Activated naive CD4-positive, alpha-beta T cell treated with anti-CD3 and anti-CD28 coated beads, Interleukin-2, amount 50 U/mL, for 16 hours (primary cell): Measurements from ENCODE around the gene RALGAPA1.
"Not testable (repeated sequence)": the region's sequence is repeated elsewhere in the genome, so short reads cannot be mapped to it uniquely, and the experiment has no call there.

Source experiments
- DNase-seq: peaks from one replicate; pipeline ENCODE4 v3.0.0-alpha.2; 2020

Gene RALGAPA1

DNA sequence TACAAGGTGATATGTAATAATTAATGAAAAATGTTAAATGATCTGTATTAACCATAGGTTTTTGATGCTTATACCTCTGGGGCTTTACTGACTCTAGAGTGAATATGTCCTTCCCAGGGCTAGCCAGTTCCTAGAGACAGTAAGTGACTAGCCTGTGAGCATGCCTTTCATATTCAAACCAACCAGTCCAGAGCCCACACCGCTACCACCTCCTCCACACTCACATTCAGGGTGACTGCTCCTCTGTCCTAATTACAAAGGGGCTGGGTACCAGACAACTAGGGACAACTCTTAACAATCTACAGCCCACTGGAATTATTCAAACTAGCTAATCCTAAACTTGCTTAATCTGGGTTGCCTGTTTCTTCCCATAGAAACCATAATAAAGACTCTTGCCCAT is 49.0 kb downstream of the RALGAPA1 start:
- no peak for DNase-seq

GRCh38 chr14:35758523-35759129 is 50.5 kb downstream of the RALGAPA1 start:
- DNase-seq = no peak

DNA sequence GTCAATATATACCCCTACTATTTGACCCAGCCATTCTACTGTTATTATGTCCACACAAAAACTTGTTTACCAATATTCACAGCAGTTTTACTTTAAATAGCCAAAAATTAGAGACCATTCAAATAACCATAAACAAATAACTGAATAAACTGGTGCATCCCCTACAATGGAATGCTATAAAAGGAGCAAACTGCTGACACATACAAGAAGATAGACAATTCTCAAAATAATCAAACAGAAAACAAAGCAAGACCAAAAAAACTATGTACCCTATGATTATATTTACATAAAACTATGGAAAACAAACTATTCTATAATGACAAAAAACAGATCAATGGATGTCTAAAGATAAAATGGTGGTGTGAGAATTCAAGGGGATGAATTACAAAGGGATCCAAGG is 54.4 kb downstream of the RALGAPA1 start:
- DNase-seq = no peak

- no peak for DNase-seq
These were observed 56.7 kb downstream of the RALGAPA1 start for GRCh38 chr14:35752380-35752779.

- DNase-seq = no peak
These were observed 58.7 kb downstream of the RALGAPA1 start for GRCh38 chr14:35750202-35750904.

- no peak for DNase-seq
These were observed 61.7 kb downstream of the RALGAPA1 start for GRCh38 chr14:35747379-35747778.

GRCh38 chr14:35742442-35742841 is 66.7 kb downstream of the RALGAPA1 start:
- no peak for DNase-seq

DNA sequence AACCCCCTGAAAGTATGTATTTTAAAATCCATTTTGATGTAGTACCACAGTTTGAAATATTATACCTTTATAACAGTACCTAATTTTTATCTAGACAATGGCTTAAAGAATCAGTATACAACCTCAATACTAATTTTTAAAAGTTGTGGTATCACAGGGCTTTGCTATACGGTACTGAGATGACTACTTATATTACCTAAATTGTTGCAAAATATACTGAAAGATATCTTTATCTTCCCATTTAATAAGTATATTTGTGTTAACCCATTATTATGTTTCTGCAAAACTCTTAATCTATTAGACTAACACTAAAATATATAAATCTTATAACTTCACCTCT is 67.1 kb downstream of the RALGAPA1 start:
- no peak for DNase-seq

DNA sequence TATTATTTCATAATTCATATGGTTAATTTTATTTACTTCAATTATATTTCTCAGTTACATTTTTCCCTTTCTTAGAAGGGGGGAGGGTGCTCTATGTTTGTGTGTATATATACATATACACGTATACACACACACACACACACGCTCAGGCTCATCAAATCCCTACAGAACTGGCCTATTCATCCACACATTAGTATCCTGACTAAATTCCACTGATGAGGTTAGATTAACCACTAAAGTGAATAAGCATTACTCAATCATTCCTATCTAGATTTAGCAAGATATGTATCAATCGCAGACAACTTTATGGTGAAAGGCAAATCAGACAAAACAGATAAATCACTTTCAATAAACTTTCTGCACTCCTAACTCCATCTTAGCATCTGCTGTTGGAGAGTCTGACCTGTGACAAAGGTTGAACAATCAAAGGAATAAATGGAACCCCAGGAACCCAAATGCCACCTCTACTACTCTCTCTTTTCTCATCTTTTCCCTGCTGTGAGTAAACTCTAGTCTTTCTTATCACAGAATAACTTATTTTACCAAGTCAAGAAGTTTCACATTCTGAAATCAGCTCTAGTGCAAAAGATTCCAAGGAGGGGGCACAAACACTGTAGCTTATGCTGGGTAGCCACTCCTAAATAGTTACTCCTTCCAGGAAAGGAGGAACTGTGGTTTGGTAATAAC is 67.6 kb downstream of the RALGAPA1 start:
- no peak for DNase-seq

DNA sequence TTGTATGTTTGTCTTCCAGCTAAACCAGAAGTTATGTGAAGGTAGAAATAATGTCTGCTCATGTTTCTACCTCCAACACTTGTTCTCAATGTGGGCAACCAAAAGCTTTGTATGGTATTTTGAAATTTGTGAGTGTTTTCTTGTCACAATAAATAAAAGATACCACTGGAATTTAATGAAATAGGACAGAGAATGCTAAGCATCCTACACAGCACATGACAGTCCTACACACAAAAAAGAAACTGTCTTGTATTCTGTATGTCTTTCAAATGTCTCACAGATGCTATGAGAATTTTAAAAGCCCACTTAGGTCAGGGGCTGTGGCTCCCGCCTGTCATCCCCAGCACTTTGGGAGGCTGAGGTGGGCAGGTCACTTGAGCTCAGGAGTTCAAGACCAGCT is 68.9 kb downstream of the RALGAPA1 start:
- DNase-seq = no peak

- not testable (repeated sequence) for DNase-seq
These were observed 73.9 kb downstream of the RALGAPA1 start for GRCh38 chr14:35735163-35735562.

- DNase-seq = not testable (repeated sequence)
These were observed 75.6 kb downstream of the RALGAPA1 start for GRCh38 chr14:35733510-35733909.

GRCh38 chr14:35730871-35731270 is 78.2 kb downstream of the RALGAPA1 start:
- no peak for DNase-seq

DNA sequence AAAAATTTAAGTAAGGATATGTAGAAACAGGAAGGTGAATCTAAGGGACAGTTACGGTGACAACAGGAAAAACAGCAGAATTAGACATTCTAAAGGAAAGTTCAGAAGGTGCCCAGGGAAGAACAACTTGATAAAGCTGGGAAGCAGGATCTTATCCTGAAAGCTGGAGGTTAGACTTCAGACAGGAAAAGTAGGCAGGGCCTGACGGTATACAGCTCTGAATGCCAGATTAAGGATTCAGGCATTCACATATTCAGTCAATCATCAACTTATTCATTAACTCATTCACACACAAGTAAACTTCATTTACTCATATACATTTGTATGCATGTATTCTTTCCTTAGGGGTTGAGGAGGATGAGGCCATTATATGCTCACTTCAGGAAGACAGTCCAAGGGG is 81.3 kb downstream of the RALGAPA1 start:
- DNase-seq = no peak

- no peak for DNase-seq
These were observed 83.2 kb downstream of the RALGAPA1 start for GRCh38 chr14:35725930-35726329.

- no peak for DNase-seq
These were observed 94.0 kb downstream of the RALGAPA1 start for GRCh38 chr14:35715079-35715478.

DNA sequence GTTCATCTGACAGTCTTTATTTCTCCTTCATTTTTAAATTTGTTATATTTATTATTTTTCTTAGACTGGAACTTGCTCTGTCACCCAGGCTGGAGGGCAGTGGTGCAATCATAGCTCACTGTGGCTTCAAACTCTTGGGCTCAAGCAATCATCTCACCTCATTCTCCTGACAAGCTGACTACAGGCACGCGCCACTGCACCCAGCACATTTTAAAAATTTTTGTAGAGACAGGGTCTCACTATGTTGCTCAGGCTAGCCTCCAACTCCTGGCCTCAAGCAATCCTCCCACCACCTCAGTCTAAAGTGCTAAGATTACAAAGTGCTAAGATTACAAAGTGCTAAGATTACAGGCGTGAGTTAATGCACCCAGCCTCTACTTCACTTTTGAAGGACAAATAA is 96.6 kb downstream of the RALGAPA1 start:
- no peak for DNase-seq

DNA sequence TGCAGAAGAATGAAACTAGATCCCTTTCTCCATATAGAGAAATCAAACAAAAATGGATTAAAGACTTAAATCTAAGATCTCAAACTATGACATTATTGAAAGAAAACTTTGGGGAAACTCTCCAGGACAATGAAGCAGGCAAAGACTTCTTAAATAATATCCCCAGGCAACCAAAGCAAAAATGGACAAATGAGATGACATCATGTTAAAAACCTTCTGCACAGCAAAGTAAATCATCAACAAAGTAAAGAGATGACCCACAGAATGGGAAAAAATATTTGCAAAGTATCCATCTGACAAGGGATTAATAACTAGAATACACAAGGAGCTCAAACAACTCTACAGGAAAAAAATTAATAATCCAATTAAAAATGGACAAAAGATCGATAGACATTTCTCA is 101.0 kb downstream of the RALGAPA1 start:
- DNase-seq = no peak

DNA sequence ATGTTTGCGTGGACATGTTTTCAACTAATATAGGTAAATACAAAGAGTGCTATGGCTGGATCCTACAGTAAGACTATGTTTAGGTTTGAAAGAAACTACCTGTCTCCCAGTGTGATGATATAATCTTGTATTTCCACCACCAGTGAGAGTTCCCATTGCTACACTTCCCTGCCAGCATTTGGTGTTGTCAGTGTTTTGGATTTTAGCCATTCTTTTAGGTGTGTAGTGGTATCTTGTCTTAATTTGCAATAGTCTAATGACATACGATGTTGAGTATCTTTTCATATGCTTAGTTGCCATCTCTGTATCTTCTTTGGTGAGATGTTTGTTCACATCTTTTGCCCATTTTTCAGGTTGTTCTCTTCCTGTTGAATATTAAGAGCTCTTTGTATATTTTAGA is 103.5 kb downstream of the RALGAPA1 start:
- no peak for DNase-seq

- DNase-seq = no peak
These were observed 104.2 kb downstream of the RALGAPA1 start for GRCh38 chr14:35704793-35705493.

DNA sequence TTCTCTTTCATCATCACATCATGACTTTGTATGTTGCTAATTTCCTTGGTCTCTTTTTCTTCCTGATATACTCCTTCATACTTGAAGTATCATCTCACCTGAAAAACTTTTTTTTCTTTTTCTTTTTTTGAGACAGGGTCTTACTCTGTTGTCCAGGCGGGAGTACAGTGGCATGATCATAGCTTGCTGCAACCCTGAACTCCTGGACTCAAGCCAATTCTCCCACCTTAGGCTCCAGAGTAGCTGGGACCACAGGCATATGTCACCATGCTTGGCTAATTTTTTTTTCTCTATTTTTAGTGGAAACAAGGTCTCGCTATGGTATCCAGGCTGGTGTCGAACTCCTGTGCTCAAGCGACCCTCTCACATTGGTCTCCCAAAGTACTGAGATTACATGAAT is 107.6 kb downstream of the RALGAPA1 start:
- DNase-seq = no peak

DNA sequence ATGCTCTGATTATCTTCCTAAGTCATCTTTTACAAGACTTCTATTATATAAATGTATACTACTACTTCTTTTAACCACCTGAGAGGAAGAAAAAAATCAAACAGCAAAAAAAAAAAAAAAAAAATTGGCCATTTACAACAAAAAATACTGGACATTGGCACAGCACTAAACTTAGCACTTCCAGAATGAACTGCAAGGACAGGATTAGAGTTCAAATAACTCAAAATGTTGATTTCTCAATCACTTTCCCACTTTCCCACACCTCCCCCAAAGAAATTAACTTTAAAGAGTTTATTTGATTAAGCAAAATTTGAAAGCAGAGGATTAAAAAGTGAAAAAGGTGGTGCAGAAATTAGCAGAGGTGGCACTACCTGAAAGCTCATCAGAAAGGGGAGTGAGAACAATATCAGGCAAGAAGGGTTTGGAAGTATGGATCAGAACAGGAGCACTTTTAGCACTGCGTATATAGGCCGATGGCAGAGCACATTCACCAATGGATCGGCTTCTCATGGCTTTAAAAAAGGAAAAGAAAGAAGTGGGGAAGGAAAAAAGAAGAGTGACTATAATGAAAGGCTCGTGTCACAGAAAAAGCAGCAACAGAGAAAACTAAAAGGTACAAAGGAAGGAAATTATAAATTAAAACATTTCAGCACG is 109.2 kb downstream of the RALGAPA1 start:
- no peak for DNase-seq

DNA sequence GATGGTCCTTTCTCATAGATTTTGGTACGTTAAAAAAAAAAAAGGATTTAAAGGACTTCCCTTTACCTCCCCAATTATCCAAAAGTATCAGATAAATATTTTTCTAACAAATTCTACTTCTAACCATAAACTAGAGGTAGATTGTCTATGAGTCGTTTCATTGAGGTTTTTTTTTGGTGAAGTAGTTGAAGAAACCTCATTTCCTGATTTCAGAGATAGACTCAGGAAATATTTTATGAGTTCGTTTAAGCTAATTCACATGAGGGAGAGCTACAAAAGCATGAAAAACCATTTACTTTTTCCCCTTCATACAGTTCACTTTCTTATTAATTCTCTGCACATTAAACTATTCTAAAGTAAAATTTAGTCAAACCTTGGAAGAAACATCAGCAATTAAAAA is 112.5 kb downstream of the RALGAPA1 start:
- DNase-seq = no peak
